SK-N-SH treated with all-trans-retinoic acid at 6 μM for 48 hours (cell line): ENCODE measurements around the gene SLC35B1.

Experiments used
- ATAC-seq: fragments of 200-7000 bp; cut with Tn5 transposase; 3 replicates; pipeline ENCODE4 v1.9.1; 2020; ENCODE audit warnings: mild to moderate bottlenecking, moderate library complexity
- ARNTL ChIP-seq: fragments of 450-650 bp; formaldehyde crosslinking; IDR thresholded peaks from 2 replicates; pipeline ENCODE4 v1.5.0; 2020; ENCODE audit warnings: low read depth, mild to moderate bottlenecking, moderate library complexity, borderline replicate concordance
- CSDC2 ChIP-seq: fragments of 250-450 bp; sonication (Bioruptor Pico); IDR thresholded peaks from 2 replicates; pipeline ENCODE4 v1.5.0; 2020; ENCODE audit warnings: mild to moderate bottlenecking, moderate library complexity
- CSRNP3 ChIP-seq: fragments of 250-450 bp; sonication (Bioruptor Pico); IDR thresholded peaks from 2 replicates; pipeline ENCODE4 v1.5.1; 2021; ENCODE audit warnings: mild to moderate bottlenecking, moderate library complexity
- GLIS3 ChIP-seq: fragments of 250-450 bp; sonication (Bioruptor Pico); IDR thresholded peaks from 2 replicates; pipeline ENCODE4 v1.5.0; 2020; ENCODE audit warnings: mild to moderate bottlenecking, moderate library complexity
- OSR1 ChIP-seq: fragments of 250-450 bp; sonication (Bioruptor Pico); IDR thresholded peaks from 2 replicates; pipeline ENCODE4 v1.8.0; 2022; ENCODE audit warnings: moderate library complexity, mild to moderate bottlenecking, inconsistent platforms
- PATZ1 ChIP-seq: fragments of 250-450 bp; sonication (Bioruptor Pico); IDR thresholded peaks from 2 replicates; pipeline ENCODE4 v1.8.0; 2020; ENCODE audit warnings: mild to moderate bottlenecking, moderate library complexity, borderline replicate concordance
- POU6F1 ChIP-seq: fragments of 250-450 bp; sonication (Bioruptor Pico); IDR thresholded peaks from 2 replicates; pipeline ENCODE4 v1.8.0; 2021; ENCODE audit warnings: low read depth, mild to moderate bottlenecking, moderate library complexity, borderline replicate concordance
- PPARA ChIP-seq: fragments of 250-450 bp; sonication (Bioruptor Pico); IDR thresholded peaks from 2 replicates; pipeline ENCODE4 v1.5.0; 2020; ENCODE audit warnings: mild to moderate bottlenecking, borderline replicate concordance
- RARB ChIP-seq: fragments of 250-450 bp; sonication (Bioruptor Pico); IDR thresholded peaks from 2 replicates; pipeline ENCODE4 v1.8.0; 2021; ENCODE audit warnings: mild to moderate bottlenecking, moderate library complexity
- TCF4 ChIP-seq: fragments of 250-450 bp; sonication (Bioruptor Pico); IDR thresholded peaks from 2 replicates; pipeline ENCODE4 v1.8.0; 2021; ENCODE audit warnings: mild to moderate bottlenecking, moderate library complexity, borderline replicate concordance
- TOX ChIP-seq: fragments of 250-450 bp; sonication (Bioruptor Pico); IDR thresholded peaks from 2 replicates; pipeline ENCODE4 v1.8.0; 2021; ENCODE audit warnings: mild to moderate bottlenecking, moderate library complexity, borderline replicate concordance
- TSHZ2 ChIP-seq: fragments of 250-450 bp; sonication (Bioruptor Pico); IDR thresholded peaks from 2 replicates; pipeline ENCODE4 v1.5.0; 2020; ENCODE audit warnings: mild to moderate bottlenecking, moderate library complexity
- ZFP3 ChIP-seq: fragments of 250-450 bp; sonication (Bioruptor Pico); IDR thresholded peaks from 2 replicates; pipeline ENCODE4 v1.5.0; 2020; ENCODE audit warnings: mild to moderate bottlenecking, moderate library complexity
- ZNF70 ChIP-seq: fragments of 450-650 bp; formaldehyde crosslinking; IDR thresholded peaks from 2 replicates; pipeline ENCODE4 v1.5.0; 2020; ENCODE audit warnings: mild to moderate bottlenecking, moderate library complexity
- ZNF8 ChIP-seq: fragments of 450-650 bp; formaldehyde crosslinking; IDR thresholded peaks from 2 replicates; pipeline ENCODE4 v1.5.0; 2020; ENCODE audit warnings: mild to moderate bottlenecking, moderate library complexity

The SLC35B1 gene

GRCh38 chr17:49688848-49689247, 18.9 kb downstream of the SLC35B1 start:
- TF ChIP-seq PPARA (no peak), CSDC2 (CRISPR knock-in tag) (no peak), CSRNP3 (CRISPR knock-in tag) (no peak), GLIS3 (CRISPR knock-in tag) (no peak), OSR1 (CRISPR knock-in tag) (no peak), ARNTL (CRISPR knock-in tag) (no peak), TCF4 (CRISPR knock-in tag) (no peak), RARB (CRISPR knock-in tag) (no peak), ZNF8 (no peak), TSHZ2 (CRISPR knock-in tag) (no peak), ZNF70 (no peak), POU6F1 (CRISPR knock-in tag) (no peak)
- TF ChIP-seq, all 23 proteins: peak for 0
- ATAC-seq, result no peak

GRCh38 chr17:49687878-49688491, 19.8 kb downstream of the SLC35B1 start:
- peak; percentile 44; the same call in 1 of the 3 replicates for ATAC-seq

More at GRCh38 chr17:49687878-49688491, 19.8 kb downstream of the SLC35B1 start:
- no peak for TF ChIP-seq TOX (CRISPR knock-in tag)
- no peak for TF ChIP-seq POU6F1 (CRISPR knock-in tag)
- TF ChIP-seq GLIS3 (CRISPR knock-in tag), result no peak
- no peak for TF ChIP-seq ZFP3
- no peak for TF ChIP-seq PATZ1 (CRISPR knock-in tag)
- no peak for TF ChIP-seq TSHZ2 (CRISPR knock-in tag)
- TF ChIP-seq CSDC2 (CRISPR knock-in tag), result no peak
- no peak for TF ChIP-seq OSR1 (CRISPR knock-in tag)
